ENCODE results near the gene ADAT1.

DNA sequence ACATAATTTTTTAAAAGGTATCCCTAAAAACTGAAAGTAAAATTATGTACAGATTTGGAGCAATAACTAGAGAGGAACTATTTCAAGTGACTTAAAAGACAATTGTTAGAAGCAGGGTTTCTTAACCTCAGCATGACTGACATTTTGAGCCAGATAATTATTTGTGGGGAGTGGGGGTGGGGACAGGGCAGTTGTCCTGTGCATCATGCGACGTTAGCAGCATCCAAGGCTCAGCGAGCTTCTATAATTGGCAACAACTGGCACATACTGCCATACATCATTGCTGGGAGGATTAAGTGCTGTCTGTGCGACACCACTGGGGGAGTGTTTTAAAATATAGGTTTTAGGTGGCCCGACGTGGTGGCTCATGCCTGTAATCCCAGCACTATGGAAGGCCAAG, 29.8 kb downstream of the ADAT1 start:
- TF ChIP-seq USF2 (IDR thresholded peaks at IDR 0.05; ENCODE audit: borderline replicate concordance, low read depth, low read length) (no peak), CTCF (IDR thresholded peaks at IDR 0.05) (no peak), MAX (IDR thresholded peaks at IDR 0.05; ENCODE audit: low read depth) (no peak), SIN3A (IDR thresholded peaks at IDR 0.05; ENCODE audit: borderline replicate concordance, low read depth, low read length) (no peak), MEF2A (IDR thresholded peaks at IDR 0.05; ENCODE audit: borderline replicate concordance, low read depth) (no peak), TAF1 (IDR thresholded peaks at IDR 0.05; ENCODE audit: borderline replicate concordance, low read depth, low read length) (no peak), GATA2 (CRISPR knock-in tag; IDR thresholded peaks at IDR 0.05) (no peak), EP300 (IDR thresholded peaks at IDR 0.05; ENCODE audit: borderline replicate concordance in 1 of 2, low read depth in 1 of 2, low read length in 1 of 2) (no peak)
